Stimulated activated CD8-positive, alpha-beta memory T cell treated with anti-CD3 and anti-CD28 coated beads, Interleukin-4, amount 100 ng/mL, for 1 hour (primary cell): ENCODE results near the gene COL4A2.
"Not testable (repeated sequence)": the region's sequence is repeated elsewhere in the genome, so short reads cannot be mapped to it uniquely, and the experiment has no call there.

Experiments
- DNase-seq, 2 donors: peaks; one replicate each; pipeline ENCODE4 v3.0.0-alpha.2; 2020; ENCODE audit warnings: low read depth in 2 of 2, low spot score in 1 of 2

COL4A2 gene

GRCh38 chr13:110525328-110526319 lies 218.5 kb downstream of the COL4A2 start:
- no peak for DNase-seq

DNA sequence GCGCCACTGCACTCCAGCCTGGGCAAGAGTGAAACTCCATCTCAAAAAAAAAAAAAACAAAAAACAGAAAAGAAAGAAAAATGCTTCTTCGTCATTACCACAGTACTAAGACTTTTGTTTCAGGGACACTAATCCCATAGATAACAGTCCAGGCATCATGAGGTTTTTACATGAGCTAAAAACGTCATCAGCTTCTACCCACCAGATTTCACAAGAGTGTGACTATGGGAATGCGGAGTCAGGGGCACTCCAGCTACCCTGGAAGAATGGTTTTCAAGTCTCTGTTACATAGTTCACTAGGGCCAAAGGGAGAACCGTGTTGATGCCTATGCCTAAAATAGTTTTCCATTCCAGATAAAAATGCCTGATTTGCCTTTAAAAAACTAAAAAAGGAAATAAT lies 221.3 kb downstream of the COL4A2 start:
- DNase-seq, result no peak

- no peak for DNase-seq
These were observed 221.8 kb downstream of the COL4A2 start for GRCh38 chr13:110528911-110529310.

GRCh38 chr13:110529522-110530311 lies 222.6 kb downstream of the COL4A2 start:
- no peak for DNase-seq

DNA sequence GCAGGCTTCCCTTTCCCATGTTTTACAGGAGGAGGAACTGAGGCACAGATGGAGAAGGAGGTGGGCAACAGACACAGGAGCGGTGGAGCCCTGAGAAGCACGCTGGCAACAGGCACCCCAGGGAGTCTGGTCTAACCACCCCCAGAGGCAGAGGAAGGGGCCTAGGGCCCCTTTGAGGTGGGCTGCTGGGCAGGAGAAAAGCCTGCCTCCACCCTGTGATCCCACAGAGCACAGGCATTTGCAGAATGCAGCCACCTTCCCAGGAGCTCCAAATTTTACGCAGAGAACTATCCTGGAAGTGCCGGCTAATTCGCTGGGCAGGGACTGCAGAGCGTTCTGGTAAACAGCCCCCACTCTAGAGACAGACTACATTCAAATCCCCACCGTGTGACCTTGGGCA lies 224.0 kb downstream of the COL4A2 start:
- no peak for DNase-seq

- no peak for DNase-seq
These were observed 224.6 kb downstream of the COL4A2 start for GRCh38 chr13:110531671-110532083.

GRCh38 chr13:110532258-110532657 lies 225.2 kb downstream of the COL4A2 start:
- DNase-seq, result not testable (repeated sequence)

DNA sequence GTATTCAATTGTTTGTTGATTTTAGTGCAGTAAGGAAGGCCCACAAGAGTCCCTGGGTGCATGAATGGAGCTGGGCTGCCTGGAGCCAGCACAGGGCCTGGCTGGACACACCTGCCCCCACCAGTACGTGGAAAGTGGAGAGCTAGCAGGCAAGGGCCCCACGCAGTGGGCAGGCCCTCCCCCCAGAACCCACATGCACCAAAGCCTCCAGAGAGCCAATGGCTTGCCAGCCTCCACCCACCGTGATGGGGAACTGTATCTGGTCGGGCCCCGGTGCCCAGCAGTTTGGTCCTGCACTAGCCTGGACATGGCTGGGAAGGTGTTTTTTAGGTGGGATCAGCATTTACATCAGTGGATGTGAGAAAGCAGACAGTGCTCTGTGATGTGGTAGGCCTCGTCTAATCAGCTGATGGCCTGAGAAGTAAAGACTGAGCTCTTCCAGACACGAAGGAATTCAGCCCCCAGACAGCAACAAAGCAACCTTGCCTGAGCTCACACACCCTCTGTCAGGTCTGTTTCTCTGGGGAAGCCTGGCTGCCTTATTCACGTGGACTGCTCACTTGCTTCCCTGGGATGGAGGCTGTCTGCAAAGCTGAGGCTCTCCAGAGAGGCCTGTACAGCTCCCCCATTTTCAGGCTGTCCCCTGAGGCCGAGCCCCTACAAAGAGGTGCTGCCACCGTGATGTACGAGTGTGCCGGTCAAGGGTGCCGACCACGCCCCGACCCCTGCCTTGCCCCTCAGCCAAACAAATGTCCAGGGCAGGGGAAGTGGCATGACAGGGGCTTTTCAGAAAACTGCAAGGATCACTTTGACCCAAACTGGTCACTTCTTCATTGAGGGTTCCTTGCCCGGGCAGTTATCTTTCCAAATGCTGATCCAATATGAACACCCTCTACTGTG lies 226.9 kb downstream of the COL4A2 start:
- DNase-seq, result no peak

- no peak for DNase-seq
These were observed 228.4 kb downstream of the COL4A2 start for GRCh38 chr13:110535526-110535925.

DNA sequence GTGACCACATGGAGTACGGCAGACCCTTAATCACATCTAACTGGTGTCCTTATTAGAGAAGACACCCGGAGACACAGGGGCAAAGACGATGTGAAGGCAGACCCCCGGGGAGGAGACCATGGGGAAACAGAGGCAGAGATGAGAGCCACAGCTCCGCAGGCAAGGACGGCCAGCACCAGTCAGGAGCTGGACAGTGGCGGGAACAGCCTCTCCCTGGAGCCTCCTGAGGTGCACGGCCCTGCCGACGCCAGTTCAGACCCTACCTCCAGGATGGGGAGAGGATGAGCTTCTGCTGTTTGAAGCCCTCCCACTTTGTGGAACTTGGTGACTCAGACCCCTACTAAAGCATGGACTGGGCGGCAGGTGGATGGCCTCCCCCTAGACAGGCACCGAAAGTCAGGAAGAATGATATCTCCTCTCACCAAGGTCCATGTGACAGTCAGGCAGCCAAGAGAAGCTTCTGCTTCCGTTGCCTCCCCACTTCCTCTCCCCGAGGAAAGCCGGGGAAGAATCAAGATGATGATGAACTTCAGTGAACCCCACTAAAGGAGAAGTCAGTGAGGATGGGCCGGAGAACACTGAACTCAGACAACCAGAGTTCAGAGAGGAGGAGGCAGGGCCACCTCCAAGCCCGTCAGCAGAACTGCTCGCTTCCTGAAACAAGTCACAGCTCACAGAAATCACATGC lies 229.1 kb downstream of the COL4A2 start:
- no peak for DNase-seq

DNA sequence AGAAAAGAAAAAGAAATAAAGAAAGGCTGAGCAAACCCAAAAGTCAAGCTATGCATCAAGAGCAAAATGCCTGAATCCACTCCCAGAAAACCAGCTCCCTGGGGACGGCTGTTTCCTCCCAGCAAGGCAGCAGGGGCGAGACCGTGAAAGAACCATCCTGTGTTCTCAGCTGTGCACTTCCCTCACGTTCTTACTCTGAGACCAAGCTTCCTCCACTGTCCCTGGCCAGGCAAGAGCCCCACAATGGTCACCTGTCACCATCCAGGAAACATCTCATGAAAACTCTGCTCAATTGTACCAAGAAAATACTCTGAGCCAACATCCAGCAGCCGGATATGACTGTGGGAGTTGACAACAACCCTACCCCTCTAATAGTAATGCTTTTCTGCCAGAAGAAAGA lies 231.5 kb downstream of the COL4A2 start:
- DNase-seq, result no peak

DNA sequence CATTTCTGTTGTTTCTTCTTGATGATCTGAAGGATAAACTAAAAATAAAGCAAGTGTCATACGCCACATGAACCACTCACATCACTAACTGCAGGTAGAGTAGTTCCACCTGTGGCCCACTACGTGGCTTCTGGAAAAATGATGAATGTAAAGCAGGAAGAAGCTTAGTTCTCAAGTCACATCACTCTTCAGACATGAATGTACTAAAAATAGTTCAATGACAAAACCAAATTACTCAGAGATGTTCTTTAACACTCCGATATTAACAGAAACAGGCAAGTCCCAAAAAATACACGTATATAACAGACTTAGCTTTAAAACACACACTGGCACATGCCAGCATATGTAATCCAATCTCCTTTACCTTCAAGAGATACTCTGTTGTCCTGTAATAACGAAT lies 232.8 kb downstream of the COL4A2 start:
- DNase-seq, result no peak

DNA sequence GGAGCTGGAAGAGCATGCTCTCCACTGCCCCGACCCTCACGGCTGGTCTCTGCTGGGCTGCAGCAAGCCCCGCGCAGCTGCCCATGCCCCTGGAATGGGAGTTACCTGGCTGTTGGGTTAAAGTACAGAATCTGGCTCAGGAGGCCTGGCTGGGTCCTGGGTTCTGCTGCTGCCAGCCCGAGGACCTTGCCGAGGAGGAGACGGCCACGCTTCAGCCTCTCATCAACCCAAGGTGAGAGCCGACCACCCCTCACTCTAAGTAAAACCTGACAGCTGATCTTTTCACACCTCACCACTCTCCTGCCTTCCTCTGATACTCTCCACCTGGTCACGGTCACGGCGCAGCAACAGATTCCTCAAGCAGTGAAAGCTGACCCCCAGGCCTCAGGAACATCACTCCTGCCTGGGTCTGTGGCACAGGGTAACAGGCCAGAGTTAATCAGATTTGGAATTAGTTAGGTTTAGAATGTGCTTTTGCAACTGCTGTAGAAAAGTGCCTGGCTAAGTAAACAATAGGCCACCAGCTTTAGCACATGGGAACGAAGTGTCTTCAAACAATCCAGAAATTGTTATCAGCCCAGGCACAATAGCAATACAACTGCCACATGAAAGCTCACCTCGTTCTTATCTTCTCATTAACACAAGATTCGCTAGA lies 233.9 kb downstream of the COL4A2 start:
- no peak for DNase-seq

DNA sequence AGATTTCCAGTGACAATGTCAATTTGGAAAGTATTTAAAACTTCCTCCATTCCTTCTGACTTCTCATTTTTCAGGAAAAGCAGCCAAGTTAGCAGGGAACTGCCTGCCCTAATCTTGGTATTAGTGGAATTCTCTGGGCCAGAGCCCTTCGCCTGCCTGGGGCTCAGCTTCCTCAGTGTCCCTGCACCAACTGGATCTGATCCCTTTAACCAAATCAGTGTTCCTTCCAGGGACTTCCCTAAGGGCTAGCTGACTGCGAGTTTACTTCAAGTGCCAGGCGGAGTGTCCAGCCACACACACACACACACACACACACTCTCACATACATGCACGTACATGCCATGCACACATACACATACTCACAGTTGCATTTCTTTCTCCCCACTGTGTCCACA lies 234.4 kb downstream of the COL4A2 start:
- no peak for DNase-seq

DNA sequence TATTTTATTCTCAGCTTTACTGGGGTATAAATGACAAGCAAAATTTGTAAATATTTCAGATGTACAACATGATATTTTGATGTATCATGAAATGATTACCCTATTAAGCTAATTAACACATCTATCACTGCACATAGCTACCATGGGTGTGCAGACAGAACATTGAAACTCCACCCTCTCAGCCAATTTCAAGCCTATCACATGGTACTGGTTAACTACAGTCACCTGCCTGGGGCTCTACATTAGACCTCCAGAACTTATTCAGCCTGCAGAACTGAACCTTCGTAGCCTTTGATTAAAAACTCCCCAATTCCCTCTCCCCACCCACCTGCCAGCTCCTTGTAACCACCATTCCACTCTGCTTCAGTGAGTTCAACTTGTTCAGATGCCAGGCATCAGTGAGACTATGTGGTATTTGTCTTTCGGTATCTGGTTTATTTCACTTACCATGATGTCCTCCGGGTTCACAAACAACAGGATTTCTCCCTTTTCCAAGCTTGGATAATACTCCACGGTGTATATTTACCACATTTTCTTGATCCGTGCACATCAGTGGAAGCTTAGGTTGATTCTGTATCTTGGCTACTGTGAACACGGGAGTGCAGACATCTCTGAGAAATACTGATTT lies 235.2 kb downstream of the COL4A2 start:
- no peak for DNase-seq

- DNase-seq, result no peak
These were observed 239.3 kb downstream of the COL4A2 start for GRCh38 chr13:110546378-110546777.

DNA sequence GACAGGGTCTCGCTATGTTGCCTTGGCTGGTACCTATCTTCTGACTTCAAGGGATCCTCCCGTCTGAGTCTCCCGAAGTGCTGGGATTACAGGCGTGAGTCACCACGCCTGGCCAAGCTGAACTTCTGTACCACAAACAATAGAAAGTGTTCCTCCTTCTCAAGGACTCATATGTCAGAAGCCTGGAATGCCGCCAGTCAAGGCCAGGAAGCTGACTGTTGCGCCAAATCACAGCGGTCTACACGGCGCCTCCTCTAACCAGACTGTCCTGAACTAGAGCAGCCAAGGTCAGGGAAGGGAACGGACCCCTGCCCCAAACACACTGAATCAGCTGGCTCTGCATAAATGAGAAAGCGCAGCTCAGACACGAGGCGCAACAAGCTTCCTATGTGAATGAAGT lies 239.8 kb downstream of the COL4A2 start:
- DNase-seq, result no peak

DNA sequence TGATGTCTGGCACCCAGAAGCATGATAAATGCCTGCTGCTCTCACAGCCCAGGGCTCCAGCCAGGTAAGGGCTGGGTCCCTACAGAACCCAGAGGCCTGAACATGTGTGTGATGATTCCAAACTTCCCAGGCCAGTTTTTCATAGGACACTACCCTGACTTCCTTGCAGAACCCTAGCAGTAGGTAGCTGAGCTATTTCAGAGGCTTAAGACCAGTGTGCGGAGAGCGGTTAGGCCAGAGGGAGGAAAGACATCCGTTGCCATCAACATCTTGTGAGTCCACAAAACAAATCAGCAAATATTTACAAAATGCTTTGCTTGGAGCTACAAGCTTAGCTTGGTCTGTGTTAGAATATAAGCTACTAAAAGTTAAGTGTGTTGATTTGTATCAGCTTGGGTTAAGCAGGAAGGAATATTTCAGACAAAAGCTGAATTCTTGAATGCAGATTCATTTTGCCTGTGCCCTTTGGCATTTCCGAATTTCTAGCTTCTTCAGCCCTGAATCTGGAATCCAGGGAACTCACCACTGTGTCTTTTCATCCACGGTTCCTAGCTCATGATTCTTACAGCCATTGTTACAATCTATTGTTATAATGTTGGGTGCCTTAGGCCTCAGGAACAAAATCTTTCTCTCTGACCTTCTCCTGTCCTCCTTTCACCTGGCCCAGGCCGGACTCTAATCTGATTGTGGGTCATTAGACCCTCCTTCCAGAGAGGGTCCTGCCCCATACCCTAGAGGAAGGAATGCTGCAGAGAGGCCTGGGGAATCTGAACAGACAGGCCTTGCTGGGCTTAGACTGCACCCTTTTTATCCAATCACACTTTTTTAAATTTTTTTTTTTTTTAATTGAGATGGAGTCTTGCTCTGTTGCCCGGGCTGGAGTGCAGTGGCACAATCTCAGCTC lies 242.1 kb downstream of the COL4A2 start:
- DNase-seq, result no peak

DNA sequence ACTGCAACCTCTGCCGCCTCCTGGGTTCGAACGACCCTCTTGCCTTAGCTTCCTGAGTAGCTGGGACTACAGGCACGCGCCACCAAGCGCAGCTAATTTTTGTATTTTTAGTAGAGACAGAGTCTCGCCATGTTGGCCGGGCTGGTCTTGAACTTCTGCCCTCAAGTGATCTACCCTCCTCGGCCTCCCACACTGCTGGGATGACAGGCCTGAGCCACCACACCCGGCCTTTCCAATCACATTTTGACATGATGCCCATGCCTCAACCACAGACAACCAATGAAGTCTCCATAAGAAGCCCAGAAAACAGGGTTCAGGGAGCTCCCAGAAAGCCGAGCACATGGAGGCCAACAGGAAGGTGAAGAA lies 242.7 kb downstream of the COL4A2 start:
- DNase-seq, result no peak
